Heart left ventricle (tissue), 13 donors: ENCODE results near the gene NELFB.

Source experiments
- POLR2A ChIP-seq, 2 donors: fragments of 450-650 bp; IDR thresholded peaks; one replicate each; pipeline ENCODE4 v1.6.1; 2017; ENCODE audit warnings: antibody characterized with exemption in 2 of 2, mild to moderate bottlenecking in 2 of 2, moderate library complexity in 2 of 2
- TF ChIP-seq, protein P1 (sequence below), 12 donors: fragments of 200-600 bp; sonication (generic) in 4 of 12; IDR thresholded peaks; one replicate each; pipeline versions ENCODE4 v1.5.0 to v1.8.0; 2018 to 2022; ENCODE audit warnings: antibody characterized with exemption in 12 of 12, mild to moderate bottlenecking in 5 of 12
- donor health status: ischemic (EF 13 %, LVEDD 7.1; RV severe dilation, severe dysfunction).
- donor health status: DM: no; HTN: yes; CAD: no.
- donor health status: DM: no; HTN: no; CAD: no.
- donor health status: ischemic (EF 25% LVEDD 6.9; RV normal size, moderate dysfunction).
- donor health status: ischemic (EF 25% LVEDD 5.7; RV mildly dilated, moderate dysfunction).
- donor health status: ischemic (EF 35%, LVEDD 5.7; RV mildly dilated, moderate dysfunction).
- donor health status: nonischemic (EF 11% LVEDD 7.7; RV severe dilation, severe dysfunction).
- donor health status: DM: yes; HTN: yes; CAD: no.
- donor health status: PGD.
- donor health status: ischemic (EF 29% LVEDD 5.4; RV normal size, mild dysfunction).
- donor health status: nonischemic (EF 23%, LVEDD 6.1; RV moderate dilation, normal function).

- TF ChIP-seq, protein P1, sequence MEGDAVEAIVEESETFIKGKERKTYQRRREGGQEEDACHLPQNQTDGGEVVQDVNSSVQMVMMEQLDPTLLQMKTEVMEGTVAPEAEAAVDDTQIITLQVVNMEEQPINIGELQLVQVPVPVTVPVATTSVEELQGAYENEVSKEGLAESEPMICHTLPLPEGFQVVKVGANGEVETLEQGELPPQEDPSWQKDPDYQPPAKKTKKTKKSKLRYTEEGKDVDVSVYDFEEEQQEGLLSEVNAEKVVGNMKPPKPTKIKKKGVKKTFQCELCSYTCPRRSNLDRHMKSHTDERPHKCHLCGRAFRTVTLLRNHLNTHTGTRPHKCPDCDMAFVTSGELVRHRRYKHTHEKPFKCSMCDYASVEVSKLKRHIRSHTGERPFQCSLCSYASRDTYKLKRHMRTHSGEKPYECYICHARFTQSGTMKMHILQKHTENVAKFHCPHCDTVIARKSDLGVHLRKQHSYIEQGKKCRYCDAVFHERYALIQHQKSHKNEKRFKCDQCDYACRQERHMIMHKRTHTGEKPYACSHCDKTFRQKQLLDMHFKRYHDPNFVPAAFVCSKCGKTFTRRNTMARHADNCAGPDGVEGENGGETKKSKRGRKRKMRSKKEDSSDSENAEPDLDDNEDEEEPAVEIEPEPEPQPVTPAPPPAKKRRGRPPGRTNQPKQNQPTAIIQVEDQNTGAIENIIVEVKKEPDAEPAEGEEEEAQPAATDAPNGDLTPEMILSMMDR (IDR thresholded peaks at IDR 0.05), result no peak
- no peak for TF ChIP-seq POLR2A (IDR thresholded peaks at IDR 0.05)
Observed at GRCh38 chr9:137250329-137251193, 4.6 kb upstream of the NELFB start.
